K562 (cell line): ENCODE results near the gene PNPLA7. TPM values are rescaled to one million over a fixed set of nuclear protein-coding genes. Genes with fewer than 3 reads are reported as not detected.

Experiments used
- ATAC-seq: fragments of 200-7000 bp; cut with Tn5 transposase; 3 replicates; pipeline ENCODE4 v1.9.1; 2020; ENCODE audit warnings: moderate library complexity
- BruUV-seq: library from RNA; stranded (reverse); fragments of 400-500 nt; replicated peaks from 2 replicates; lab custom pipeline; 2021; lab: Mats Ljungman, UMichigan
- CTCF ChIA-PET: fragments of 300-600 bp; formaldehyde crosslinking; extraction: SDS; loops from one replicate; lab custom pipeline; 2021; ENCODE audit warnings: low intra/inter-chr PET ratio; lab: Yijun Ruan, JAX
- POLR2A ChIA-PET: fragments of 300-600, 350-650 bp; sonication (Branson Sonifier 250); formaldehyde crosslinking; extraction: SDS; loops from one replicate; lab custom pipeline; 2021; ENCODE audit warnings: antibody characterized with exemption, inconsistent platforms; lab: Yijun Ruan, JAX
- DNase-seq, 4 experiments: peaks; one replicate each; pipeline versions ENCODE4 v3.0.0 to v3.0.0-alpha.2; 2011 to 2018; ENCODE audit warnings: low spot score in 3 of 4, mixed read lengths in 3 of 4; ENCODE audit errors: extremely low read depth in 1 of 4
- FAIRE-seq: peaks from 2 replicates; lab custom pipeline; 2011; peaks lifted over from hg19 to GRCh38; lab: Jason Lieb, UNC
- H2AFZ ChIP-seq: 2 replicates; pipeline ENCODE4 v1.6.0; 2011; ENCODE audit warnings: low read depth, low read length, control low read depth, inconsistent platforms
- H3K27ac ChIP-seq: fragments of 200-600 bp; 3 replicates; pipeline ENCODE4 v1.8.0; 2011; ENCODE audit warnings: low read depth, mild to moderate bottlenecking, control low read depth, inconsistent platforms, low read length, moderate library complexity, mixed read lengths; ENCODE audit errors: extremely low read depth
- H3K27me3 ChIP-seq, 2 experiments: fragments of 300-600 bp in 1 of 2; 2 replicates in 1 of 2; 3 replicates in 1 of 2; pipeline versions ENCODE4 v1.6.0 to v1.8.0; 2011; ENCODE audit warnings: inconsistent platforms in 2 of 2, low read length in 2 of 2, mild to moderate bottlenecking in 1 of 2, mixed read lengths in 1 of 2, moderate library complexity in 1 of 2; ENCODE audit not compliant: control insufficient read depth in 2 of 2, insufficient read depth in 2 of 2
- H3K36me3 ChIP-seq: fragments of 300-600 bp; 3 replicates; pipeline ENCODE4 v1.8.0; 2011; ENCODE audit warnings: mild to moderate bottlenecking, low read length, inconsistent platforms; ENCODE audit not compliant: control insufficient read depth, insufficient read depth
- H3K4me1 ChIP-seq, 2 experiments: fragments of 200-600 bp in 1 of 2; replicated peaks in 1 of 2; 2 replicates in 1 of 2; 3 replicates in 1 of 2; pipeline versions ENCODE4 v1.5.1 to v1.8.0; 2011; ENCODE audit warnings: inconsistent platforms in 2 of 2, low read length in 2 of 2, mild to moderate bottlenecking in 1 of 2, mixed read lengths in 1 of 2, moderate library complexity in 1 of 2; ENCODE audit not compliant: control insufficient read depth in 2 of 2, insufficient read depth in 2 of 2
- H3K4me2 ChIP-seq: 2 replicates; pipeline ENCODE4 v1.6.1; 2011; ENCODE audit warnings: low read length, control low read depth, inconsistent platforms, mixed read lengths; ENCODE audit not compliant: insufficient read depth
- H3K4me3 ChIP-seq: fragments of 200-600 bp; sonication (generic), shearing (Covaris generic); 2 replicates; pipeline ENCODE4 v1.5.1; 2016; ENCODE audit warnings: control low read depth, inconsistent platforms
- H3K79me2 ChIP-seq: fragments of 200-600 bp; 3 replicates; pipeline ENCODE4 v1.8.0; 2011; ENCODE audit warnings: low read length, inconsistent platforms; ENCODE audit not compliant: control insufficient read depth, insufficient read depth
- H3K9ac ChIP-seq, 2 experiments: 2 replicates each; pipeline versions ENCODE4 v1.6.0 to v1.6.1; 2011; ENCODE audit warnings: low read depth in 2 of 2, low read length in 2 of 2, control low read depth in 1 of 2, inconsistent platforms in 1 of 2, mild to moderate bottlenecking in 1 of 2, mixed read lengths in 1 of 2; ENCODE audit not compliant: insufficient read depth in 1 of 2
- H3K9me1 ChIP-seq: one replicate; pipeline ENCODE4 v1.6.0; 2011; ENCODE audit warnings: inconsistent platforms, mild to moderate bottlenecking, low read length, moderate library complexity; ENCODE audit not compliant: control insufficient read depth, insufficient read depth
- H3K9me3 ChIP-seq: replicated peaks from 2 replicates; pipeline ENCODE4 v1.5.1; 2011; ENCODE audit warnings: low read depth, low read length, inconsistent platforms; ENCODE audit not compliant: control insufficient read depth, insufficient read depth
- H4K20me1 ChIP-seq: replicated peaks from 2 replicates; pipeline ENCODE4 v1.6.1; 2011; ENCODE audit warnings: low read length, inconsistent platforms, mixed read lengths; ENCODE audit not compliant: control insufficient read depth, insufficient read depth
- ADNP ChIP-seq: fragments of 200-800 bp; sonication (Bioruptor generic); IDR thresholded peaks from 2 replicates; pipeline ENCODE4 v1.6.1; 2016; ENCODE audit warnings: missing genetic modification characterization, missing compliant biosample characterization
- CTBP1 ChIP-seq: fragments of 450-650 bp; IDR thresholded peaks from 2 replicates; pipeline ENCODE4 v1.6.1; 2016; ENCODE audit warnings: borderline replicate concordance
- EP300 ChIP-seq: IDR thresholded peaks from 2 replicates; pipeline ENCODE4 v1.6.1; 2012; ENCODE audit warnings: low read length, improper control_type of control experiment
- GATAD2B ChIP-seq: fragments of 450-650 bp; IDR thresholded peaks from 2 replicates; pipeline ENCODE4 v1.6.1; 2017; ENCODE audit warnings: mild to moderate bottlenecking, borderline replicate concordance
- POLR2AphosphoS5 ChIP-seq: IDR thresholded peaks from 2 replicates; pipeline ENCODE4 v1.6.1; 2011; ENCODE audit warnings: mild to moderate bottlenecking, low read depth, low read length, moderate library complexity; ENCODE audit not compliant: control insufficient read depth, insufficient read depth
- SIN3A ChIP-seq, 2 experiments: fragments of 150-350 bp in 1 of 2; IDR thresholded peaks; 2 replicates each; pipeline ENCODE4 v1.6.1; 2011 to 2016; ENCODE audit warnings: borderline replicate concordance in 2 of 2, low read depth in 2 of 2, low read length in 2 of 2, mild to moderate bottlenecking in 2 of 2, moderate library complexity in 2 of 2; ENCODE audit not compliant: control insufficient read depth in 1 of 2
- SMARCA5 ChIP-seq: fragments of 450-650 bp; IDR thresholded peaks from 2 replicates; pipeline ENCODE4 v1.6.1; 2016
- SMC3 ChIP-seq: conservative IDR thresholded peaks from 2 replicates; pipeline ENCODE4 v1.6.1; 2011; ENCODE audit warnings: low read depth, low read length, improper control_type of control experiment; ENCODE audit not compliant: insufficient read depth
- SRSF7 ChIP-seq: fragments of 200-400 bp; formaldehyde crosslinking; optimal IDR thresholded peaks from 2 replicates; pipeline ENCODE3; 2017; ENCODE audit warnings: mild to moderate bottlenecking, low read depth, low read length
- TBP ChIP-seq: optimal IDR thresholded peaks from 2 replicates; pipeline ENCODE3; 2011; ENCODE audit warnings: low read depth, low read length, improper control_type of control experiment
- WGBS: fragments of 100-300 bp; shearing (Covaris generic); methylation state at CpG from one replicate; pipeline ENCODE4 v1.1.6; 2016; ENCODE audit warnings: low coverage, mixed read lengths; ENCODE audit not compliant: insufficient coverage; ENCODE audit errors: missing lambda C conversion rate; 5-methylcytosine and 5-hydroxymethylcytosine counted together
- in situ Hi-C: fragments of 300-500 bp; cut with MboI; formaldehyde crosslinking; loops from 4 replicates; pipeline ENCODE4 v1.15.0; 2018; ENCODE audit warnings: inconsistent platforms, mixed read lengths
- intact Hi-C: fragments of 100-400 bp; cut with micrococcal nuclease; formaldehyde crosslinking; loops from 2 replicates; pipeline ENCODE4 v1.14.2; 2022
- polyA plus RNA-seq, 8 experiments: library from polyadenylated mRNA; depleted of rRNA in 4 of 8; stranded (reverse) in 5 of 8; unstranded in 3 of 8; fragments of >200 nt; fragmentation: Nextera tagmentation in 2 of 8; fragmentation: Illumina TruSeq in 1 of 8; extraction: Ambion mirVana in 2 of 8; extraction: Trizol in 1 of 8; gene quantifications; 2 replicates each; pipeline versions ENCODE4 v1.2.1 to v1.2.3, GENCODE V29; 2011 to 2014; ENCODE audit warnings: inconsistent platforms in 1 of 8, missing spikeins in 1 of 8
- total RNA-seq, 7 experiments: library from RNA; depleted of rRNA in 6 of 7; stranded (reverse); fragments of >200 nt in 6 of 7; fragmentation: Illumina TruSeq in 2 of 7; extraction: Trizol in 2 of 7; gene quantifications; 2 replicates each; pipeline versions ENCODE4 v1.2.1 to v1.2.3, GENCODE V29; 2011 to 2021; ENCODE audit warnings: low replicate concordance in 1 of 7
- TF ChIP-seq, protein P1 (sequence below): sonication (generic); formaldehyde crosslinking; IDR thresholded peaks from 2 replicates; pipeline ENCODE4 v1.8.1; 2023; ENCODE audit warnings: mild to moderate bottlenecking, missing genetic modification reagents
- TF ChIP-seq, protein P2 (sequence below), 3 experiments: fragments of 200-800 bp in 1 of 3; sonication (Bioruptor generic) in 1 of 3; sonication (generic) in 1 of 3; formaldehyde crosslinking in 1 of 3; IDR thresholded peaks; 2 replicates each; pipeline versions ENCODE4 v1.6.1 to v1.8.0; 2016 to 2022; ENCODE audit warnings: mild to moderate bottlenecking in 2 of 3, missing compliant biosample characterization in 2 of 3, missing genetic modification characterization in 2 of 3, missing genetic modification reagents in 1 of 3
- TF ChIP-seq, protein P3 (sequence below): fragments of 450-650 bp; IDR thresholded peaks from 2 replicates; pipeline ENCODE4 v1.6.1; 2016; ENCODE audit warnings: missing biosample characterization, missing genetic modification characterization
- TF ChIP-seq, protein P4 (sequence below), 2 experiments: fragments of 450-650 bp; IDR thresholded peaks; 2 replicates each; pipeline ENCODE4 v1.6.1; 2016

The PNPLA7 gene
- total and polyA plus RNA-seq, 9 of the 15 experiments (the other 6 are each of a cell fraction or from before 2014, with no cell fraction given): 0.01 to 0.85 (median 0.19) TPM; not detected in 1

DNA sequence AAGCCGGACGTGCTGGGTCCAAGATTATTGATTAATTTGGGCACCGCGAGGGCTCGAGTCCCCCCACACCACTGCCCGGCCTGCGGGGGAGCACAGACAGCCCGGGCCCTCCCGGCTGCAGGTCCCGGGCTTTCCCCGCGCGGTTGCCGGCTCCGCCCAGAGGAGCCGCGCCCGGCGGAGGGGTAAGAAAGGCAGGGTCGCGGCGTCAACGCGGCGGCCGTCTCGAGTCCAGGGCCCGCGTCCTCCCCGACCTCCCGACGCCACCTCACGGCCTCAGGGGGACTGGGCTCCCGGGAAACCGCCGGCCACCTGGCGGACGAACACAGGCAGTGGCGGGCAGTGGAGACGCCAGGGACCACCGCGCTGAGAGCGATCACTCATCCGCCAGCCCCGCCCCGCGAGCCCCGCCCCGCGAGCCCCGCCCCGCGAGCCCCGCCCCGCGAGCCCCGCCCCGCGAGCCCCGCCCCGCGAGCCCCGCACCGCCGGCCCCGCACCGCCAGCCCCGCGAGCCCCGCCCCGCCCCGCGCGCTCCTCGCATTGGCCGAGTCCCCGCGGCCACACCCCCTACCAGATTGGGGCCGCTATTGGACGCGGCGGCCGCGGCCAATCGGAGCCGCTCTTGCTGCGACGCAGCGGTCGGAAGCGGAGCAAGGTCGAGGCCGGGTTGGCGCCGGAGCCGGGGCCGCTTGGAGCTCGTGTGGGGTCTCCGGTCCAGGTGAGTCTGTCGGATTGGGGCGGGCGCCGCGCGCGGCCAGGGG is 1.2 kb upstream of the PNPLA7 start, which contains the start of gene MRPL41:
Gene MRPL41, plus strand, starts transcription at position 616 of the 758 bp plus-strand sequence. CDS start 203 bp downstream, outside the sequence.
- Histone ChIP-seq H2AFZ (peak within 1 kb of the TSS; percentile 76), H3K4me1 (peaks cover 2 to 39% of the 10 kb centered on the region in 2 experiments; a peak in 4 of 5 replicates), H3K9me3 (no peaks in the 10 kb centered on the region), H3K36me3 (peaks cover 38% of the 10 kb centered on the region), H3K9me1 (no peaks in the 10 kb centered on the region), H3K4me3 (peak within 1 kb of the TSS; percentile 96), H4K20me1 (peaks cover 5% of the 10 kb centered on the region; the same call in 1 of the 2 replicates), H3K27ac (peak within 1 kb of the TSS; percentile 97), H3K27me3 (no peaks in the 10 kb centered on the region), H3K4me2 (peak within 1 kb of the TSS; percentile 97), H3K79me2 (peaks cover 18% of the 10 kb centered on the region), H3K9ac (peak within 1 kb of the TSS; percentile 92 to 99)
- WGBS: 0% methylated on average over 28 of the region's 106 CpGs
- intact Hi-C loops: loop anchor here (10.0 kb wide), 1 partner anchor 123 kb away; no protein-coding TSS in a partner anchor
- CTCF ChIA-PET: interaction anchor here (0.6 kb wide), 2 partner anchors 24 to 28 kb away, joined by 3 to 4 read pairs; no protein-coding TSS in a partner anchor
- peak; percentile 94 to 98 (median 94) for DNase-seq
- no TSS peak for BruUV-seq
- POLR2A ChIA-PET: interaction anchor here (0.8 to 1.5 kb wide), 10 partner anchors 11 to 274 kb away, joined by 3 to 6 read pairs (median 4); partner anchors contain the start of gene TOR4A
- ATAC-seq: peak; percentile 91
- in situ Hi-C loops: no loop called here
- peak; percentile 66 for FAIRE-seq
- TF ChIP-seq, protein P1, sequence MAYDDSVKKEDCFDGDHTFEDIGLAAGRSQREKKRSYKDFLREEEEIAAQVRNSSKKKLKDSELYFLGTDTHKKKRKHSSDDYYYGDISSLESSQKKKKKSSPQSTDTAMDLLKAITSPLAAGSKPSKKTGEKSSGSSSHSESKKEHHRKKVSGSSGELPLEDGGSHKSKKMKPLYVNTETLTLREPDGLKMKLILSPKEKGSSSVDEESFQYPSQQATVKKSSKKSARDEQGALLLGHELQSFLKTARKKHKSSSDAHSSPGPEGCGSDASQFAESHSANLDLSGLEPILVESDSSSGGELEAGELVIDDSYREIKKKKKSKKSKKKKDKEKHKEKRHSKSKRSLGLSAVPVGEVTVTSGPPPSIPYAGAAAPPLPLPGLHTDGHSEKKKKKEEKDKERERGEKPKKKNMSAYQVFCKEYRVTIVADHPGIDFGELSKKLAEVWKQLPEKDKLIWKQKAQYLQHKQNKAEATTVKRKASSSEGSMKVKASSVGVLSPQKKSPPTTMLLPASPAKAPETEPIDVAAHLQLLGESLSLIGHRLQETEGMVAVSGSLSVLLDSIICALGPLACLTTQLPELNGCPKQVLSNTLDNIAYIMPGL (CRISPR knock-in tag): peak; percentile 36; the same call in 1 of the 2 replicates
- no peak for TF ChIP-seq SMARCA5
- TF ChIP-seq ADNP: no peak
- TF ChIP-seq POLR2AphosphoS5: peak; percentile 83
- TF ChIP-seq, protein P2, sequence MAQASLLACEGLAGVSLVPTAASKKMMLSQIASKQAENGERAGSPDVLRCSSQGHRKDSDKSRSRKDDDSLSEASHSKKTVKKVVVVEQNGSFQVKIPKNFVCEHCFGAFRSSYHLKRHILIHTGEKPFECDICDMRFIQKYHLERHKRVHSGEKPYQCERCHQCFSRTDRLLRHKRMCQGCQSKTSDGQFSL (CRISPR knock-in tag; IDR thresholded peaks at IDR 0.05): 0 out of 2 replicates have a peak, but pooled peaks have one; percentile 48
- TF ChIP-seq, protein P2 (tag; IDR thresholded peaks at IDR 0.05): no peak; a peak in 1 of 4 replicates
- TF ChIP-seq SMC3: peak; percentile 68
- TF ChIP-seq, protein P3, sequence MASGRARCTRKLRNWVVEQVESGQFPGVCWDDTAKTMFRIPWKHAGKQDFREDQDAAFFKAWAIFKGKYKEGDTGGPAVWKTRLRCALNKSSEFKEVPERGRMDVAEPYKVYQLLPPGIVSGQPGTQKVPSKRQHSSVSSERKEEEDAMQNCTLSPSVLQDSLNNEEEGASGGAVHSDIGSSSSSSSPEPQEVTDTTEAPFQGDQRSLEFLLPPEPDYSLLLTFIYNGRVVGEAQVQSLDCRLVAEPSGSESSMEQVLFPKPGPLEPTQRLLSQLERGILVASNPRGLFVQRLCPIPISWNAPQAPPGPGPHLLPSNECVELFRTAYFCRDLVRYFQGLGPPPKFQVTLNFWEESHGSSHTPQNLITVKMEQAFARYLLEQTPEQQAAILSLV (tag): no peak
- TF ChIP-seq TBP: peak; percentile 50
- peak; percentile 48; the same call in 1 of the 2 replicates for TF ChIP-seq GATAD2B
- TF ChIP-seq SRSF7: no peak
- TF ChIP-seq CTBP1: peak; percentile 61
- TF ChIP-seq, protein P4, sequence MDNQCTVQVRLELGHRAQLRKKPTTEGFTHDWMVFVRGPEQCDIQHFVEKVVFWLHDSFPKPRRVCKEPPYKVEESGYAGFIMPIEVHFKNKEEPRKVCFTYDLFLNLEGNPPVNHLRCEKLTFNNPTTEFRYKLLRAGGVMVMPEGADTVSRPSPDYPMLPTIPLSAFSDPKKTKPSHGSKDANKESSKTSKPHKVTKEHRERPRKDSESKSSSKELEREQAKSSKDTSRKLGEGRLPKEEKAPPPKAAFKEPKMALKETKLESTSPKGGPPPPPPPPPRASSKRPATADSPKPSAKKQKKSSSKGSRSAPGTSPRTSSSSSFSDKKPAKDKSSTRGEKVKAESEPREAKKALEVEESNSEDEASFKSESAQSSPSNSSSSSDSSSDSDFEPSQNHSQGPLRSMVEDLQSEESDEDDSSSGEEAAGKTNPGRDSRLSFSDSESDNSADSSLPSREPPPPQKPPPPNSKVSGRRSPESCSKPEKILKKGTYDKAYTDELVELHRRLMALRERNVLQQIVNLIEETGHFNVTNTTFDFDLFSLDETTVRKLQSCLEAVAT (IDR thresholded peaks at IDR 0.05): no peak
- peak; percentile 33 to 34; a peak in 1 of 4 replicates for TF ChIP-seq SIN3A (IDR thresholded peaks at IDR 0.05; ENCODE audit: borderline replicate concordance in 2 of 2, control insufficient read depth in 1 of 2, low read depth in 2 of 2, low read length in 2 of 2)
- peak; percentile 8; the same call in 1 of the 2 replicates for TF ChIP-seq EP300
